ENCODE measurements around the gene KIF5C. TPM values are rescaled to one million over a fixed set of nuclear protein-coding genes. Genes with fewer than 3 reads are reported as not detected.

The KIF5C gene
- total and polyA plus RNA-seq, 2 of the 13 experiments (the other 11 are each of a cell fraction or from before 2014, with no cell fraction given), result 0.15 to 0.20 TPM

Small RNAs within 50 kb of the gene (small RNA-seq; reads per million reads assigned to genes)
- gene RNU2-9P (ENCODE audit: insufficient read depth in 2 of 3, insufficient read length in 3 of 3, low read depth in 2 of 3, low replicate concordance in 1 of 3), result 0 to 9.7 (median 0.31) reads per million in 3 experiments
- 0 reads per million in 3 experiments for gene UBBP3 (ENCODE audit: insufficient read depth in 2 of 3, insufficient read length in 3 of 3, low read depth in 2 of 3, low replicate concordance in 1 of 3)

Other genes with a start within 250 kb of the KIF5C start
- gene EPC2, start 230.5 kb upstream of the KIF5C start, total RNA-seq (2016; rRNA removed; fragmentation: Illumina TruSeq; extraction: Trizol), result 22.0 and 24.2 TPM in 2 replicates
- 19.3 and 20.5 TPM in 2 replicates for gene EPC2, start 230.5 kb upstream of the KIF5C start, polyA plus RNA-seq (2011; rRNA removed)
- gene LYPD6B, start 163.5 kb downstream of the KIF5C start, total RNA-seq (2016; rRNA removed; fragmentation: Illumina TruSeq; extraction: Trizol), result not detected in 2 replicates
- gene LYPD6B, start 163.5 kb downstream of the KIF5C start, polyA plus RNA-seq (2011; rRNA removed), result not detected in 2 replicates